Activated CD4-positive, CD25-positive, alpha-beta regulatory T cell treated with anti-CD3 and anti-CD28 coated beads, Interleukin-2, amount 50 U/mL, for 24 hours (primary cell): ENCODE measurements around the gene GORASP2.
A peak's percentile ranks its signal among the peaks of the same experiment; 100 is the strongest.
"Not testable (repeated sequence)": the region's sequence is repeated elsewhere in the genome, so short reads cannot be mapped to it uniquely, and the experiment has no call there.

ENCODE experiments used
- ATAC-seq, 2 donors: fragments of 150-1000 bp; cut with Tn5 transposase; one replicate each; pipeline ENCODE4 v1.10.0; 2021; ENCODE audit warnings: mild to moderate bottlenecking in 1 of 2, moderate library complexity in 1 of 2

The GORASP2 gene

GRCh38 chr2:170928824-170929685 is at the start of gene GORASP2:
GORASP2 (plus strand) TSS chr2:170929253; CDS start chr2:170929341, 88 bp downstream.
- ATAC-seq = peak; percentile 94 to 96

- no peak for ATAC-seq
Observed at GRCh38 chr2:170881840-170882239, 47.2 kb upstream of the GORASP2 start.

GRCh38 chr2:170882758-170883157 is 46.3 kb upstream of the GORASP2 start:
- ATAC-seq = no peak

- no peak for ATAC-seq
Observed at GRCh38 chr2:170883683-170884082, 45.4 kb upstream of the GORASP2 start.

- no peak for ATAC-seq
Observed at GRCh38 chr2:170885130-170885791, 43.8 kb upstream of the GORASP2 start.

- no peak for ATAC-seq
Observed at GRCh38 chr2:170886386-170886785, 42.7 kb upstream of the GORASP2 start.

- ATAC-seq = no peak
Observed at GRCh38 chr2:170887496-170887895, 41.6 kb upstream of the GORASP2 start.

GRCh38 chr2:170887896-170888295 is 41.2 kb upstream of the GORASP2 start:
- no peak for ATAC-seq

GRCh38 chr2:170891893-170892292 is 37.2 kb upstream of the GORASP2 start:
- ATAC-seq = no peak

- ATAC-seq = no peak
Observed at GRCh38 chr2:170892391-170892951, 36.6 kb upstream of the GORASP2 start.

- no peak for ATAC-seq
Observed at GRCh38 chr2:170895023-170895757, 33.9 kb upstream of the GORASP2 start.

- ATAC-seq = no peak
Observed at GRCh38 chr2:170896622-170897021, 32.4 kb upstream of the GORASP2 start.

- ATAC-seq = no peak
Observed at GRCh38 chr2:170897108-170897507, 31.9 kb upstream of the GORASP2 start.

- no peak for ATAC-seq
Observed at GRCh38 chr2:170905864-170906263, 23.2 kb upstream of the GORASP2 start.

- no peak for ATAC-seq
Observed at GRCh38 chr2:170911314-170911889, 17.7 kb upstream of the GORASP2 start.

GRCh38 chr2:170914994-170915666 is 13.9 kb upstream of the GORASP2 start:
- not testable (repeated sequence) for ATAC-seq

GRCh38 chr2:170917219-170917913 is 11.7 kb upstream of the GORASP2 start:
- no peak for ATAC-seq

- no peak for ATAC-seq
Observed at GRCh38 chr2:170917957-170918356, 11.1 kb upstream of the GORASP2 start.

- ATAC-seq = not testable (repeated sequence)
Observed at GRCh38 chr2:170921873-170922272, 7.2 kb upstream of the GORASP2 start.

- no peak for ATAC-seq
Observed at GRCh38 chr2:170922634-170923494, 6.2 kb upstream of the GORASP2 start.
